ENCODE results near the gene ZNF330. TPM values are rescaled to one million over a fixed set of nuclear protein-coding genes. Genes with fewer than 3 reads are reported as not detected.

The ZNF330 gene
- polyA plus RNA-seq, 3 donors = 21.6 to 38.9 (median 27.7) TPM

DNA sequence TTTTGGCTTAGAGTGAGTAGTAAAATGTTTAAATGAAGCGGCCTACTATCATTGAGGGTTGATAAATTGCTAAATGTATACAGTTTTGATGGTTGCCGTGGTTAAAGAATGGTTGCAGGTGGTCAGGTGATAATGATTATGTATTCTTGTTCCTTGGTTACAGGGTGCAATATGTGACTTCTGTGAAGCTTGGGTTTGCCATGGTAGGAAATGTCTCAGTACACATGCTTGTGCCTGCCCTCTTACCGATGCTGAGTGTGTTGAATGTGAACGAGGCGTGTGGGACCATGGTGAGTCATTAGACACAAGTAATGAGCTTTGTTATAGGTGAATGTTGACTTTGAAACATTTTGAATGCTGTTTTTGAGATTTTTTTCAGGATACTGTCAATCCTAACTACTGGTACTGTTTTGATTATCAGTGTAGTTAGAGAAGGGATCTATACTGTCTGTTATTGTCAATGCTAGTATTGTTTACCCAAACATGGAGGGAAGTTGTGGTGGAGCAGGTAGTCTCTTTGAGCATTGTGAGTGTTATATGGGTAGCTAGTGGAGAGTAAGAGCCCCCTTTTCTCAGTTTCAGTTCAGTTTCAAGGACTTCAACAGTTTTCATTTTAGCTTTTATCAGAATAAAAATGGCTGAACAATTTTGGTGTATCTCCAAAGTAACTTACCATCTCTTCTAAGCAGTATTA, 8.9 kb downstream of the ZNF330 start:
- Mint-ChIP-seq H3K4me3 (no peak overlapping the region), H3K4me1 (no peaks in the 10 kb centered on the region), H3K36me3 (peaks cover 75 to 92% of the 10 kb centered on the region in 2 donors), H3K27ac (peak overlapping the region in 2 of 7 donors; percentile 3 to 33), H3K27me3 (ENCODE audit: low read depth in 3 of 3) (no peaks in the 10 kb centered on the region), H3K9me3 (peaks cover 0 to 2% (median 0%) of the 10 kb centered on the region in 7 donors)
- peaks cover 21% of the 10 kb centered on the region for H3K79me2 ChIP-seq (ENCODE audit: insufficient read depth, low read length)
- no peak overlapping the region for H3K27ac ChIP-seq (ENCODE audit: low read depth in 1 of 2, low read length in 2 of 2)
- intact Hi-C loops (cut with micrococcal nuclease) = loop anchor here in 1 of 2 donors (10.0 kb wide), 1 partner anchor 1955 kb away; the partner anchor contains the start of gene USP38
- TF ChIP-seq, protein P1, sequence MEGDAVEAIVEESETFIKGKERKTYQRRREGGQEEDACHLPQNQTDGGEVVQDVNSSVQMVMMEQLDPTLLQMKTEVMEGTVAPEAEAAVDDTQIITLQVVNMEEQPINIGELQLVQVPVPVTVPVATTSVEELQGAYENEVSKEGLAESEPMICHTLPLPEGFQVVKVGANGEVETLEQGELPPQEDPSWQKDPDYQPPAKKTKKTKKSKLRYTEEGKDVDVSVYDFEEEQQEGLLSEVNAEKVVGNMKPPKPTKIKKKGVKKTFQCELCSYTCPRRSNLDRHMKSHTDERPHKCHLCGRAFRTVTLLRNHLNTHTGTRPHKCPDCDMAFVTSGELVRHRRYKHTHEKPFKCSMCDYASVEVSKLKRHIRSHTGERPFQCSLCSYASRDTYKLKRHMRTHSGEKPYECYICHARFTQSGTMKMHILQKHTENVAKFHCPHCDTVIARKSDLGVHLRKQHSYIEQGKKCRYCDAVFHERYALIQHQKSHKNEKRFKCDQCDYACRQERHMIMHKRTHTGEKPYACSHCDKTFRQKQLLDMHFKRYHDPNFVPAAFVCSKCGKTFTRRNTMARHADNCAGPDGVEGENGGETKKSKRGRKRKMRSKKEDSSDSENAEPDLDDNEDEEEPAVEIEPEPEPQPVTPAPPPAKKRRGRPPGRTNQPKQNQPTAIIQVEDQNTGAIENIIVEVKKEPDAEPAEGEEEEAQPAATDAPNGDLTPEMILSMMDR (IDR thresholded peaks at IDR 0.05) = no peak
- 97% methylated on average over 4 of the region's 5 CpGs for WGBS (ENCODE audit: insufficient coverage)
- no peaks in the 10 kb centered on the region for H3K27me3 ChIP-seq (ENCODE audit: control insufficient read depth in 2 of 2, insufficient read depth in 2 of 2, low read length in 2 of 2)
- H2AFZ ChIP-seq (ENCODE audit: insufficient read depth, low read depth, low read length, poor library complexity, severe bottlenecking) = no peak overlapping the region
- H3K4me1 ChIP-seq (ENCODE audit: control insufficient read depth in 1 of 2, insufficient read depth in 2 of 2, low read length in 2 of 2) = no peaks in the 10 kb centered on the region
- no peak overlapping the region for H3K4me2 ChIP-seq (replicated peaks; ENCODE audit: extremely low read depth, low read length, poor library complexity, severe bottlenecking)
- peaks cover 89 to 99% of the 10 kb centered on the region in 2 donors for H3K36me3 ChIP-seq (replicated peaks in 1 of 2; ENCODE audit: control insufficient read depth in 1 of 2, insufficient read depth in 2 of 2, low read length in 2 of 2)
- no peak for DNase-seq
- peaks cover 25% of the 10 kb centered on the region for H4K20me1 ChIP-seq (ENCODE audit: insufficient read depth, low read length)
- H3K9me3 ChIP-seq (replicated peaks in 1 of 2; ENCODE audit: control insufficient read depth in 1 of 2, insufficient read depth in 1 of 2, low read length in 2 of 2) = no peaks in the 10 kb centered on the region
- no peak overlapping the region for H3K9ac ChIP-seq (ENCODE audit: insufficient read depth, low read length, poor library complexity, severe bottlenecking)
- H3K4me3 ChIP-seq (replicated peaks in 1 of 3; ENCODE audit: low read depth in 2 of 3, low read length in 3 of 3) = no peak overlapping the region

DNA sequence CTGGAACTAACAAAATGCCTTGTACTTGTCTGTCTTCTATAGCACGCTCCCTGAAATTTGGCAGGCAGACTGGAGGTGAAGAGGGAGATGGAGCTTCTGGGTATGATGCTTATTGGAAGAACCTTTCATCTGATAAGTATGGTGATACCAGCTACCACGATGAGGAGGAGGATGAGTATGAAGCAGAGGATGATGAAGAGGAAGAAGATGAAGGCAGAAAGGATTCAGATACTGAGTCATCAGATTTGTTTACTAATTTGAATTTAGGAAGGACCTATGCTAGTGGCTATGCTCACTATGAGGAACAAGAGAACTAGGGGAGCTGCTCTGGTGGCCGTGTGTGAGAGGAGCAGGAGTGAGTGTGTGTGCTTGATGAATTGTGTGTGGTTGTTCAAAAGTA, 13.0 kb downstream of the ZNF330 start:
- H3K4me3 Mint-ChIP-seq = no peak overlapping the region
- no peak overlapping the region for H3K4me3 ChIP-seq (replicated peaks in 1 of 3; ENCODE audit: low read depth in 2 of 3, low read length in 3 of 3)
- peaks cover 59 to 67% of the 10 kb centered on the region in 2 donors for H3K36me3 Mint-ChIP-seq
- H3K4me2 ChIP-seq (replicated peaks; ENCODE audit: extremely low read depth, low read length, poor library complexity, severe bottlenecking) = no peak overlapping the region
- H3K27me3 Mint-ChIP-seq (ENCODE audit: low read depth in 3 of 3) = no peaks in the 10 kb centered on the region
- H3K27me3 ChIP-seq (ENCODE audit: control insufficient read depth in 2 of 2, insufficient read depth in 2 of 2, low read length in 2 of 2) = no peaks in the 10 kb centered on the region
- peaks cover 69 to 70% of the 10 kb centered on the region in 2 donors for H3K36me3 ChIP-seq (replicated peaks in 1 of 2; ENCODE audit: control insufficient read depth in 1 of 2, insufficient read depth in 2 of 2, low read length in 2 of 2)
- no peak overlapping the region for H3K27ac ChIP-seq (ENCODE audit: low read depth in 1 of 2, low read length in 2 of 2)
- no peaks in the 10 kb centered on the region for H3K79me2 ChIP-seq (ENCODE audit: insufficient read depth, low read length)
- no peak overlapping the region for H3K9ac ChIP-seq (ENCODE audit: insufficient read depth, low read length, poor library complexity, severe bottlenecking)
- no peaks in the 10 kb centered on the region for H3K9me3 ChIP-seq (replicated peaks in 1 of 2; ENCODE audit: control insufficient read depth in 1 of 2, insufficient read depth in 1 of 2, low read length in 2 of 2)
- peaks cover 5% of the 10 kb centered on the region for H4K20me1 ChIP-seq (ENCODE audit: insufficient read depth, low read length)
- TF ChIP-seq, protein P1 (IDR thresholded peaks at IDR 0.05) = no peak
- H3K4me1 ChIP-seq (ENCODE audit: control insufficient read depth in 1 of 2, insufficient read depth in 2 of 2, low read length in 2 of 2) = no peaks in the 10 kb centered on the region
- H3K27ac Mint-ChIP-seq = peak overlapping the region in 3 of 7 donors; percentile 19 to 61 (median 39)
- no peak for DNase-seq
- 100% methylated on average over 3 of the region's 3 CpGs for WGBS (ENCODE audit: insufficient coverage)
- no peak overlapping the region for H2AFZ ChIP-seq (ENCODE audit: insufficient read depth, low read depth, low read length, poor library complexity, severe bottlenecking)
- H3K9me3 Mint-ChIP-seq = no peaks in the 10 kb centered on the region
- no peaks in the 10 kb centered on the region for H3K4me1 Mint-ChIP-seq
- intact Hi-C loops (cut with micrococcal nuclease) = no loop called here
